GM18517 (cell line): ENCODE results near the gene VTA1.
"Not testable (repeated sequence)": the region's sequence is repeated elsewhere in the genome, so short reads cannot be mapped to it uniquely, and the experiment has no call there.

Experiments used
- ATAC-seq: cut with Tn5 transposase; IDR thresholded peaks from one replicate; pipeline ENCODE4 v1.9.1; 2021; ENCODE audit warnings: mild to moderate bottlenecking, moderate library complexity; ENCODE audit not compliant: unreplicated experiment

The VTA1 gene

GRCh38 chr6:142167486-142167885 lies 20.4 kb downstream of the VTA1 start:
- no peak for ATAC-seq

- ATAC-seq = no peak
Measured at GRCh38 chr6:142171351-142171750, 24.3 kb downstream of the VTA1 start.

- ATAC-seq = no peak
Measured at GRCh38 chr6:142172758-142173157, 25.7 kb downstream of the VTA1 start.

GRCh38 chr6:142173980-142174379 lies 26.9 kb downstream of the VTA1 start:
- no peak for ATAC-seq

DNA sequence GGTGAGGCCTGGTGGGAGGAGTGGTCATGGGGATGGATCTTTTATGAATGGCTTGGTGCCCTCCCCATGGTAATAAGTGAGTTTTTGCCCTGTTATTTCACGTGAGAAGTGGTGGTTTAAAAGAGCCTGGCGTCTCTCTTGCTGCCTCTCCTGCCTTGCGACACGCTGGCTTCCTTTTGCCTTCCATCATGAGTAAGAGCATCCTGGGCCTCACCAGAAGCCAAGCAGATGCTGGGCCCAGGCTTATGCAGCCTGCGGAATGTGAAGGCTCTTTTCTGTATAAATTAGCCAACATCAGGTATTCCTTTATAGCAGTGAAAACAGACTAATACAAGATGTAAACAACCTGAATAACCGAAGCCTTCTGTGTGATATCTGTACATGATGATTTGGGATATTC lies 27.6 kb downstream of the VTA1 start:
- ATAC-seq = no peak

GRCh38 chr6:142178129-142178528 lies 31.1 kb downstream of the VTA1 start:
- ATAC-seq = no peak

DNA sequence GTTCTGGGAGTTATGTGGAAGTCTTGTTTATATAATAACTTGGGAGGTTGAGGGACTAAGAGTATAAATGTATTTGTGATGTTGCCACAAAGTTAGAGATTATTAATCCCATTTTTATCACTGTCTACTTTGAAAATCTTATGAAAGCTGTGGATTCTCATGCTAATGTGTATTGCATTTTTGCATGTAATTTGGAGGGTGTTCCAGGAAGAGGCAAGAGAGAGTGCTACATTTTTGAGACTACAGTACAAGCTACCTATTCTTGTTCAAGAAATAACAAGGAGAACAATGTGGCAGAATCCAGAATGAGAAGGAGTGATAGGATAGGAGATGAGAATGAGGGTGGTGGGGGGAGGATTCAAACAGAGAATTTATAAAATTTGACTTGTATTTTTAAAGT lies 34.9 kb downstream of the VTA1 start:
- ATAC-seq = no peak

DNA sequence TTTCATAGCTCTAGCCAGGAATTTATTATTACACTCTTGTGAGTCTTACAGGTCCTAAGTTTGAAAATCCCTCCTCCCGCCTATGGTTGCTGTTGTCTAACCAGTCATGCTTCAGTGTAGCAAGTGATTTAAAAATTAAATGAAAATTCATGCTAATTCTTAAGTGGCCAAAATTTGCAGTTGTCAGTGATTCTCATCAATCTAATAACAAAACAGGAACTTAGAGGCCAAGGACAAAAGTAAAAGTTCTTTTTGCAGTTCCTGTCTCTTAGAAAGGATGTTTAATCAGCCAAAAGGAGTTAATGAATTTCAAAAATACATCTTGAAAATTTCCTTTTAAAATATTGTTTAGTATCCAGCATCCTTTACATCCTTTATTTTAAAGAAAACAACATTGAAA lies 36.3 kb downstream of the VTA1 start:
- no peak for ATAC-seq

DNA sequence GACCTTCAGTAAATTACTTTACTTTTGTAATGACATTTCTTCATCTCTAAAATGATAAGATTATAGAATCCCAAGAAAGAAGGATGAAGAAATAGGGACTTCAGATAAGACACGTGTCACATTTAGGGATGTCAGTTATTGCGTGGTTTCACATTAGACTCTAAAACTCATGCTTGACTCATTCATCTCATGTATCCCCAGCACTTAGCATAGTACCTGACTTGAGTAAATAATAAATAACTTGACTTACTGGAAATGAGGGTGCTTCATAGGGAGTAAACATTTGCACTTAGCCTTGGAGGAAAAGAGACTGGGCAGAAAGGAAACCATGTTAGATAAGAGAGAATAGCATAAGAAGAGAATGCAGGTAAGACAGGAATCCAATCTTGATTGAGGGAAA lies 37.2 kb downstream of the VTA1 start:
- ATAC-seq = no peak

GRCh38 chr6:142185641-142186040 lies 38.6 kb downstream of the VTA1 start:
- ATAC-seq = no peak

GRCh38 chr6:142187209-142187608 lies 40.1 kb downstream of the VTA1 start:
- ATAC-seq = no peak

DNA sequence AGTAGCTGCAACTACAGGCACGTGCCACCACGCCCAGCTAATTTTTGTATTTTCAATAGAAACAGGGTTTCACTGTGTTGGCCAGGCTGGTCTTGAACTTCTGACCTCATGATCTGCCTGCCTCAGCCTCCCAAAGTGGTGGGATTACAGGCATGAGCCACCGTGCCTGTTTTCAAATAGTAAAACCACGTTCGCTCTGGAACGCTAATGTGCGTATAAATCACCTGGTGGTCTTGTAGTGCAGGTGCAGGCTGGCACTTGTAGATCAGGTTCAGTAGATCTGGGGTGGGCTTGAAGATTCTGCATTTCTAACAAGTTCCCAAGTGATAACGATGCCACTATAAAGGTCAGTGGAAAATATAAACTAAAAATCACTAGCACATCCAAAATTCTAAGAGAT lies 41.3 kb downstream of the VTA1 start:
- not testable (repeated sequence) for ATAC-seq

- no peak for ATAC-seq
Measured at GRCh38 chr6:142189057-142189456, 42.0 kb downstream of the VTA1 start.

GRCh38 chr6:142192343-142192742 lies 45.3 kb downstream of the VTA1 start:
- no peak for ATAC-seq

DNA sequence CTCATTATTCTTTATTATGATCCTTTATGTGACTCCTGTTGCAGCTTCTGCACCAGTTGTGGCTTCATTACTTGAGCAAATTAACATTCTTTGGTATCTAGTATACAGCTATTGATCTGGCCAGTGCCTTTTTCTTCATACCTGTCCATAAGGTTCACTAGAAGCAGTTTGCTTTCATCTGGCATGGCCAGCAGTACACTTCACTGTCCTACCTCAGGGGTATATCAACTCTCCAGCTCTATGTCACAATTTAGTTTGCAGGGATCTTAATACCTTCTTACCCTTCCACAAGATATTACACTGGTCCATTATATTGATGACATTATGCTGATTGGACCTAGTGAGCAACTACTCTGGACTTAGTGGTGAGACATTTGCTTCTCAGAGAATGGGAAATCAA lies 46.6 kb downstream of the VTA1 start:
- ATAC-seq = no peak

GRCh38 chr6:142195862-142196541 lies 48.9 kb downstream of the VTA1 start:
- ATAC-seq = no peak

GRCh38 chr6:142200846-142201628 lies 54.0 kb downstream of the VTA1 start:
- no peak for ATAC-seq

GRCh38 chr6:142207265-142207877 lies 60.3 kb downstream of the VTA1 start:
- ATAC-seq = no peak

DNA sequence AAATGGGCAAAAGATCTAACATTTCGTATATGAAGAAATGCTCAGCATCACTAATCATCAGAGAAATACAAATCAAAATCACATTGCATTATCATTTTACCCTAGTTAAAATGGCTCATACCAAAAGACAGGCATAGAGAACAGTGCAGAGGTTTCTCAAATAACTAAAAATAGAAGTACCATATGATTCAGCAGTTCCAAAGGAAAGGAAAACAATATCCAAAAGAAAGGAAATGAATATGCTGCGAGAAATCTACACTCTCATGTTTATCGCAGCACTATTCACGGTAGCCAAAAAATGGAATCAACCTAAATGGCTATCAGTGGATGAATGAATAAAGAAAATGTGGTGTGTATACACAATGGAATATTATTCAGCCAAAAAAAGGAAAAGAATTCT lies 63.5 kb downstream of the VTA1 start:
- no peak for ATAC-seq

DNA sequence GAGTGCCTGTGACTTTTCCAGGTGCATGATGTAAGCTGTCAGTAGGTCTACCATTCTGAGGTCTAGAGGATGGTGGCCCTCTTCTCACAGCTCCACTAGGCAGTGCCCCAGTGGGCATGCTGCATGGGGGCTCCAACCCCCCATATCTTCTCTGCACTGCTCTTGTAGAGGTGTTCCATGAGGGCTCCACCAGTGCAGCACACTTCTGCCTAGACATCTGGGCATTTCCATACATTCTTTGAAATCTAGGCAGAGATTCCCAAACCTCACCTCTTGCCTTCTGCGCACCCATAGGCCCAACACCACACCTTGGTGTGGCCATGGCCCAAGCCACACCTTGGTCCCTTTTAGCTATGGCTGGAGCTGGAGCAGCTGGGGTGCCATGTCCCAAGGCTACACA lies 66.3 kb downstream of the VTA1 start:
- ATAC-seq = no peak

- ATAC-seq = no peak
Measured at GRCh38 chr6:142218446-142218845, 71.4 kb downstream of the VTA1 start.

- ATAC-seq = no peak
Measured at GRCh38 chr6:142222022-142222421, 75.0 kb downstream of the VTA1 start.
